Fibroblast of lung (primary cell): ENCODE data around the gene PLA1A. TPM values are rescaled to one million over a fixed set of nuclear protein-coding genes. Genes with fewer than 3 reads are reported as not detected.

Source experiments
- DNase-seq, 2 donors: peaks; one replicate each; pipeline versions ENCODE4 v3.0.0 to v3.0.0-alpha.2; 2010; ENCODE audit warnings: low read depth in 2 of 2
- H2AFZ ChIP-seq: 2 replicates; pipeline ENCODE4 v1.5.1; 2012; ENCODE audit warnings: low read length, control low read depth, inconsistent platforms
- H3K27ac ChIP-seq: 2 replicates; pipeline ENCODE4 v1.5.1; 2011; ENCODE audit warnings: low read length, control low read depth; ENCODE audit not compliant: insufficient read depth
- H3K27me3 ChIP-seq: 2 replicates; pipeline ENCODE4 v1.5.1; 2011; ENCODE audit warnings: mild to moderate bottlenecking, low read length; ENCODE audit not compliant: control insufficient read depth, insufficient read depth
- H3K36me3 ChIP-seq: 2 replicates; pipeline ENCODE4 v1.5.1; 2011; ENCODE audit warnings: low read length; ENCODE audit not compliant: control insufficient read depth, insufficient read depth
- H3K4me1 ChIP-seq: 2 replicates; pipeline ENCODE4 v1.5.1; 2011; ENCODE audit warnings: low read length; ENCODE audit not compliant: control insufficient read depth, insufficient read depth; ENCODE audit errors: extremely low read depth
- H3K4me2 ChIP-seq: 2 replicates; pipeline ENCODE4 v1.5.1; 2011; ENCODE audit warnings: low read length, control low read depth; ENCODE audit not compliant: insufficient read depth; ENCODE audit errors: extremely low read depth
- H3K4me3 ChIP-seq, 4 experiments: fragments of 200-600 bp in 1 of 4; sonication (generic) in 1 of 4; replicated peaks in 1 of 4; 2 replicates each; pipeline ENCODE4 v1.5.1; 2011 to 2016; ENCODE audit warnings: low read length in 4 of 4, low read depth in 3 of 4, mild to moderate bottlenecking in 3 of 4, control low read depth in 2 of 4, inconsistent platforms in 1 of 4, mixed read lengths in 1 of 4; ENCODE audit not compliant: insufficient read depth in 1 of 4; ENCODE audit errors: control extremely low read depth in 1 of 4
- H3K79me2 ChIP-seq: 2 replicates; pipeline ENCODE4 v1.5.1; 2012; ENCODE audit warnings: mild to moderate bottlenecking, low read length, inconsistent platforms; ENCODE audit not compliant: control insufficient read depth, insufficient read depth
- H3K9ac ChIP-seq: 2 replicates; pipeline ENCODE4 v1.5.1; 2011; ENCODE audit warnings: mild to moderate bottlenecking, low read length, control low read depth; ENCODE audit not compliant: insufficient read depth
- H3K9me3 ChIP-seq: 2 replicates; pipeline ENCODE4 v1.5.1; 2012; ENCODE audit warnings: low read depth, low read length; ENCODE audit not compliant: control insufficient read depth, insufficient read depth
- H4K20me1 ChIP-seq: 2 replicates; pipeline ENCODE4 v1.5.1; 2011; ENCODE audit warnings: low read length; ENCODE audit not compliant: control insufficient read depth, insufficient read depth; ENCODE audit errors: extremely low read depth
- CTCF ChIP-seq, 2 donors: IDR thresholded peaks in 1 of 2; conservative IDR thresholded peaks in 1 of 2; 1 replicate in 1 of 2; 2 replicates in 1 of 2; pipeline ENCODE4 v1.5.1; 2011 to 2012; ENCODE audit warnings: low read length in 2 of 2, control low read depth in 1 of 2, inconsistent platforms in 1 of 2, low read depth in 1 of 2, mild to moderate bottlenecking in 1 of 2
- EZH2 ChIP-seq: IDR thresholded peaks from 2 replicates; pipeline ENCODE4 v1.5.1; 2012; ENCODE audit warnings: low read length, control low read depth, mild to moderate bottlenecking; ENCODE audit errors: missing control alignments
- polyA plus RNA-seq, 2 donors: library from polyadenylated mRNA; depleted of rRNA in 1 of 2; stranded (reverse) in 1 of 2; unstranded in 1 of 2; fragments of >200 nt; gene quantifications; 2 replicates each; pipeline ENCODE4 v1.2.1, GENCODE V29; 2011 to 2012; ENCODE audit warnings: missing spikeins in 1 of 2
- total RNA-seq: library from RNA; depleted of rRNA; stranded (reverse); fragments of >200 nt; gene quantifications from 2 replicates; pipeline ENCODE4 v1.2.1, GENCODE V29; 2014

Gene PLA1A
- total and polyA plus RNA-seq, 2 donors (not counting 1 experiment from before 2014, with no cell fraction given): under 0.01 TPM; not detected in 1

DNA sequence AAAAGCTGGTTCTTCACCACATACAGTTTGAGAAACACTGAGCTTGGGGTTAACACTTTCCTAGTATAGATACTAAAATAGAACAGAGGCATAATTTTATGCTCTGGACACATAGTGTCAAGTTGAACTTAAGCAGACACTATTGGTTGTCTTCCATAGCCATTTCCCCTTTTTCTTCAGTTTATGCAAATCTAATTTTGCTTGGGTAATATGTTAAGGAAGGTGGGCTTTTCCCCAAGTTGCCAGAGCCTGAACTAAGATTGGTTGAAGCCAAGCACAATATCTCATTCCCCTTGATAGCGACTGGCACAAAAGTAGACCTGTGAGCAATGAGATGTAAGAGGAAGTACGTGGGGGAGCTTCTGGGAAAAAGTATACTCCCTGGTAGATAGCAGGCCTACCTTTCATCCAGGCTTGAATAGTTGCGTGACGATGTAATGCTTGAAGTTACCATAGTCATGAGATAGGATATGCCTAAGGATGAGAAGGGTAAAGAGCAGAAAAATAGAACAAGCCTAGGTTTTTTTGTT lies 67.2 kb downstream of the PLA1A start:
- Histone ChIP-seq H3K36me3 (no peaks in the 10 kb centered on the region), H3K4me1 (no peaks in the 10 kb centered on the region), H2AFZ (no peak overlapping the region), H3K4me3 (no peak overlapping the region), H3K4me2 (no peak overlapping the region), H3K27me3 (no peaks in the 10 kb centered on the region), H4K20me1 (no peaks in the 10 kb centered on the region), H3K9me3 (no peaks in the 10 kb centered on the region), H3K27ac (no peak overlapping the region), H3K79me2 (no peaks in the 10 kb centered on the region), H3K9ac (no peak overlapping the region)
- TF ChIP-seq EZH2 (no peak), CTCF (conservative IDR thresholded peaks at IDR 0.05 in 1 of 2, IDR thresholded peaks at IDR 0.05 in 1 of 2; ENCODE audit: low read depth in 1 of 2, low read length in 2 of 2) (no peak)
- DNase-seq: peak in 1 of 2 donors; percentile 62

GRCh38 chr3:119665954-119666559 lies 68.4 kb downstream of the PLA1A start:
- no peak overlapping the region for H3K27ac ChIP-seq
- no peaks in the 10 kb centered on the region for H3K36me3 ChIP-seq
- no peaks in the 10 kb centered on the region for H3K9me3 ChIP-seq
- H4K20me1 ChIP-seq: no peaks in the 10 kb centered on the region
- TF ChIP-seq CTCF (conservative IDR thresholded peaks at IDR 0.05 in 1 of 2, IDR thresholded peaks at IDR 0.05 in 1 of 2; ENCODE audit: low read depth in 1 of 2, low read length in 2 of 2): no peak
- TF ChIP-seq EZH2: no peak
- H3K4me3 ChIP-seq: no peak overlapping the region
- H3K4me2 ChIP-seq: no peak overlapping the region
- H3K4me1 ChIP-seq: no peaks in the 10 kb centered on the region
- H3K79me2 ChIP-seq: no peaks in the 10 kb centered on the region
- H3K9ac ChIP-seq: no peak overlapping the region
- no peaks in the 10 kb centered on the region for H3K27me3 ChIP-seq
- no peak for DNase-seq
- H2AFZ ChIP-seq: no peak overlapping the region

GRCh38 chr3:119669906-119670570 lies 72.4 kb downstream of the PLA1A start:
- Histone ChIP-seq H3K9me3 (no peaks in the 10 kb centered on the region), H3K36me3 (no peaks in the 10 kb centered on the region), H3K4me1 (no peaks in the 10 kb centered on the region), H3K27me3 (no peaks in the 10 kb centered on the region), H3K79me2 (no peaks in the 10 kb centered on the region), H2AFZ (no peak overlapping the region), H3K4me3 (no peak overlapping the region), H3K4me2 (no peak overlapping the region), H3K27ac (no peak overlapping the region), H4K20me1 (no peaks in the 10 kb centered on the region), H3K9ac (no peak overlapping the region)
- DNase-seq: peak in 1 of 2 donors; percentile 6
- no peak for TF ChIP-seq CTCF (conservative IDR thresholded peaks at IDR 0.05 in 1 of 2, IDR thresholded peaks at IDR 0.05 in 1 of 2; ENCODE audit: low read depth in 1 of 2, low read length in 2 of 2)
- TF ChIP-seq EZH2: no peak
